IPS-NIHi7 (cell line): ENCODE results near the gene KDSR.
"Not testable (repeated sequence)": the region's sequence is repeated elsewhere in the genome, so short reads cannot be mapped to it uniquely, and the experiment has no call there.

Experiments
- DNase-seq: peaks from one replicate; pipeline ENCODE4 v3.0.0; 2012; ENCODE audit warnings: mixed read lengths; ENCODE audit errors: extremely low spot score

Gene KDSR

GRCh38 chr18:63366213-63367052 is 573 bp downstream of the KDSR start:
- peak; percentile 84 for DNase-seq

GRCh38 chr18:63365876-63366212 is 1.2 kb downstream of the KDSR start:
- peak; percentile 23 for DNase-seq

GRCh38 chr18:63363951-63364350 is 3.1 kb downstream of the KDSR start:
- DNase-seq = no peak

GRCh38 chr18:63363420-63363819 is 3.6 kb downstream of the KDSR start:
- DNase-seq = not testable (repeated sequence)

GRCh38 chr18:63356272-63356896 is 10.6 kb downstream of the KDSR start:
- no peak for DNase-seq

- no peak for DNase-seq
These were observed 16.8 kb downstream of the KDSR start for GRCh38 chr18:63350230-63350629.

GRCh38 chr18:63348508-63349136 is 18.4 kb downstream of the KDSR start:
- no peak for DNase-seq

- no peak for DNase-seq
These were observed 20.4 kb downstream of the KDSR start for GRCh38 chr18:63346480-63347183.

- DNase-seq = no peak
These were observed 21.0 kb downstream of the KDSR start for GRCh38 chr18:63346031-63346430.

GRCh38 chr18:63344918-63345317 is 22.1 kb downstream of the KDSR start:
- DNase-seq = no peak

- DNase-seq = no peak
These were observed 22.7 kb downstream of the KDSR start for GRCh38 chr18:63344263-63344662.

GRCh38 chr18:63342206-63342605 is 24.8 kb downstream of the KDSR start:
- peak; percentile 74 for DNase-seq

- DNase-seq = peak; percentile 37
These were observed 27.0 kb downstream of the KDSR start for GRCh38 chr18:63339920-63340484.

- DNase-seq = no peak
These were observed 30.5 kb downstream of the KDSR start for GRCh38 chr18:63336366-63337099.

- no peak for DNase-seq
These were observed 35.9 kb downstream of the KDSR start for GRCh38 chr18:63331105-63331504.

- DNase-seq = no peak
These were observed 37.4 kb downstream of the KDSR start for GRCh38 chr18:63329431-63330145.

- no peak for DNase-seq
These were observed 41.0 kb downstream of the KDSR start for GRCh38 chr18:63326011-63326410.

GRCh38 chr18:63325086-63325686 is 41.8 kb downstream of the KDSR start:
- no peak for DNase-seq

GRCh38 chr18:63322908-63323634 is 43.9 kb downstream of the KDSR start:
- peak; percentile 58 for DNase-seq
